HCT116 (cell line): ENCODE measurements around the gene NR1H3.

Source experiments
- CTCF ChIP-seq, 3 experiments: fragments of 200-600 bp in 1 of 3; sonication (generic) in 1 of 3; IDR thresholded peaks in 2 of 3; conservative IDR thresholded peaks in 1 of 3; 2 replicates each; pipeline ENCODE4 v1.5.1; 2012 to 2017; ENCODE audit warnings: low read depth in 2 of 3, low read length in 2 of 3, antibody characterized with exemption in 1 of 3, borderline replicate concordance in 1 of 3, control low read depth in 1 of 3, mild to moderate bottlenecking in 1 of 3, mixed read lengths in 1 of 3, mixed run types in 1 of 3, moderate library complexity in 1 of 3; ENCODE audit not compliant: insufficient read depth in 1 of 3
- EZH2 ChIP-seq: fragments of 200-600 bp; sonication (generic); IDR thresholded peaks from 2 replicates; pipeline ENCODE4 v1.6.1; 2017; ENCODE audit warnings: antibody characterized with exemption, mixed run types
- EZH2phosphoT487 ChIP-seq: fragments of 200-600 bp; IDR thresholded peaks from 2 replicates; pipeline ENCODE4 v1.6.1; 2018; ENCODE audit warnings: antibody characterized with exemption, borderline replicate concordance
- MAX ChIP-seq: IDR thresholded peaks from 2 replicates; pipeline ENCODE4 v1.6.1; 2012
- POLR2A ChIP-seq: IDR thresholded peaks from 2 replicates; pipeline ENCODE4 v1.7.0; 2011; ENCODE audit warnings: borderline replicate concordance; ENCODE audit not compliant: insufficient read depth, insufficient read length; ENCODE audit errors: extremely low read depth
- REST ChIP-seq: IDR thresholded peaks from 2 replicates; pipeline ENCODE4 v1.6.1; 2012; ENCODE audit warnings: low read depth

GRCh38 chr11:47284151-47284550 lies 26.4 kb downstream of the NR1H3 start:
- no peak for TF ChIP-seq POLR2A
- TF ChIP-seq CTCF (IDR thresholded peaks at IDR 0.05 in 2 of 3, conservative IDR thresholded peaks at IDR 0.05 in 1 of 3; ENCODE audit: borderline replicate concordance in 1 of 3, insufficient read depth in 1 of 3, low read depth in 2 of 3, low read length in 2 of 3): no peak
- no peak for TF ChIP-seq EZH2
- TF ChIP-seq REST: no peak
- TF ChIP-seq EZH2phosphoT487: no peak
- no peak for TF ChIP-seq MAX
